ENCODE measurements around the gene SRRM5.
A peak's percentile ranks its signal among the peaks of the same experiment; 100 is the strongest.

The SRRM5 gene

DNA sequence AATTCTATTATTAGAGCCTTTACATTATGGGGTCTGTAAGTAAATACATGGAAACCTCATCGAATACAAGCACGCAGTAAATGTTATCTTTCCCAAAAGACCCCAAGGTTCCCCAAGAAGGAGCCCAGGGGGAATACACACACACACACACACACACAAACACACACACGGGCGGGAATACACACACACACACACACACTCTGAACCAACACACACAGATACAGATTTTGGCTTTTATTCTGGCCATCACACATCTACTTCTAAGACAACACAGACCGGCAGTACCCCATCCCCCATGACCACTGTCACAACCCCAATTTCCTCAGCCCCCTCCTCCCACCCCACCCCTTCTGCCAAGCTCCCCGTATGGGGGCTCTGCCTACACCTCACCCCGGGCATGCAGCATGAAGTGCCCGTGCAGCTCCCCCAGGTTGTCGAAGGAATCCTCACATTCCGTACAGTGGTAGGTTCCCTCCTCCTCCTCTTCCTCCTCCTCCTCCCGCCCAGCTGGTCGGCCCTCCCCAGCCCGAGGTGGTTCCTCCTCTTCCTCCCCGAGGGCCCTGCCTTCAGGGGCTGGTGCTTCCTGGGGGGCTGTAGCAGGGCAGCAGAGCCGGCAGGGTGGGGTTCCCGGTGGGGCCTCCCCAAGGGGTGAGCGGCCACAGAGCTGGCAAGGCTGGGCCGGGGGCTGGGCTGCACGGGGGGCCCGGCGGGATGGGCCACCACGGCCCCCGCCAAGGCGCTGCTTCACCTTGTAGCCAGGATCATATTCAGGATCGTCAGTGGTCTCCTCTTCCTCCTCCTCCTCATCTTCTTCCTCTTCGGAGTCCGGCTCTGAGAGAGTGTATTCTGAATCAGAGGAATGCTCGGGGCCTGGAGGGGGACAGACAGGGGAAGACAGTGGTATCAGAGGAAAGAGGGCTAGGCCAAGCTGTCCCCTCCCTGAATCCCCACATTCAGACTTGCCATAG is 4.4 kb upstream of the SRRM5 start:
- TF ChIP-seq, protein P1, sequence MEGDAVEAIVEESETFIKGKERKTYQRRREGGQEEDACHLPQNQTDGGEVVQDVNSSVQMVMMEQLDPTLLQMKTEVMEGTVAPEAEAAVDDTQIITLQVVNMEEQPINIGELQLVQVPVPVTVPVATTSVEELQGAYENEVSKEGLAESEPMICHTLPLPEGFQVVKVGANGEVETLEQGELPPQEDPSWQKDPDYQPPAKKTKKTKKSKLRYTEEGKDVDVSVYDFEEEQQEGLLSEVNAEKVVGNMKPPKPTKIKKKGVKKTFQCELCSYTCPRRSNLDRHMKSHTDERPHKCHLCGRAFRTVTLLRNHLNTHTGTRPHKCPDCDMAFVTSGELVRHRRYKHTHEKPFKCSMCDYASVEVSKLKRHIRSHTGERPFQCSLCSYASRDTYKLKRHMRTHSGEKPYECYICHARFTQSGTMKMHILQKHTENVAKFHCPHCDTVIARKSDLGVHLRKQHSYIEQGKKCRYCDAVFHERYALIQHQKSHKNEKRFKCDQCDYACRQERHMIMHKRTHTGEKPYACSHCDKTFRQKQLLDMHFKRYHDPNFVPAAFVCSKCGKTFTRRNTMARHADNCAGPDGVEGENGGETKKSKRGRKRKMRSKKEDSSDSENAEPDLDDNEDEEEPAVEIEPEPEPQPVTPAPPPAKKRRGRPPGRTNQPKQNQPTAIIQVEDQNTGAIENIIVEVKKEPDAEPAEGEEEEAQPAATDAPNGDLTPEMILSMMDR (IDR thresholded peaks at IDR 0.05; ENCODE audit: unreplicated experiment in 3 of 3) = no peak
- Mint-ChIP-seq H3K9me3 (no peaks in the 10 kb centered on the region), H3K4me1 (peaks cover 7% of the 10 kb centered on the region), H3K27ac (peak overlapping the region; percentile 13 to 64 (median 43)), H3K36me3 (ENCODE audit: low read depth) (peaks cover 44% of the 10 kb centered on the region), H3K27me3 (ENCODE audit: low read depth) (no peaks in the 10 kb centered on the region), H3K4me3 (peak overlapping the region in 1 of 3 experiments; percentile 1)

DNA sequence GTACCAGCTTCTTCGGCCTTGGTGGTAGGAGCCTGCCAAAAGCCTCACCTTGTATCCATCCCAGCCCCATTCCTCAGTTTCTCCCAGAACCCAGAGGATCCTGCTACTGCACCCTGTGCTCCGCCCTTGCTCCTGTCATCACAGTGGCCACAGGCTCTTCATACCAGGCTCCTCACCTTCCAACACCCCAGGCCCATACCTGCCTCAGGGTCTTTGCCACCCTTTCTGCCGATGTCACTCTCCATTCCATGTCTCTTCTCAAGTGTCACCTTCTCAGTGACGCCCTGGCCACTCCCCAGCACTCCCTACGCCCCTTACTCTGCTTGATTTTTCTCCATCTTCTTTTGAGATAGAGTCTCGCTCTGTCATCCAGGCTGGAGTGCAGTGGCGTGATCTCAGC is 2.0 kb upstream of the SRRM5 start:
- H3K27me3 Mint-ChIP-seq (ENCODE audit: low read depth) = no peaks in the 10 kb centered on the region
- peaks cover 62% of the 10 kb centered on the region for H3K36me3 Mint-ChIP-seq (ENCODE audit: low read depth)
- no peaks in the 10 kb centered on the region for H3K9me3 Mint-ChIP-seq
- no peak overlapping the region for H3K4me3 Mint-ChIP-seq
- H3K27ac Mint-ChIP-seq = no peak overlapping the region
- peaks cover 7% of the 10 kb centered on the region for H3K4me1 Mint-ChIP-seq
- TF ChIP-seq, protein P1 (IDR thresholded peaks at IDR 0.05; ENCODE audit: unreplicated experiment in 3 of 3) = no peak

DNA sequence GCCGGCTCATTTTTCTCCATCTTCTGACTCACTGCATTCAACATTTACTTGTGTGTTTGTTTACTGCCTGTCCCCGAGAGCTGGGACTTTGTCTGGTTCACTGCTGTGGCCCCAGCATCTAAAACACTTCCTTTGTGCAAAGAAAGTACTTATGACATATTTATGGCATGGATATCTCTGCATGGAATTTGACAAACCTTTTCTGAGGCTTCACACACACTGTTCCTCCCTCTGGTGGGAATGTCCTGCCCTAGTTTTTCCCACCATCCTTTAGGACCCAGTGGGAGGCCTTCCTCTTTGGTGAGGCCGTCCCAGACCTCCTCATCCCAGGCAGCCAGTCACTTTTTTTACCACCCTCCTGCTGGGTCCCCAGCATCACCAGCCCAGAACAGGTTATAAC is 1.4 kb upstream of the SRRM5 start:
- no peaks in the 10 kb centered on the region for H3K9me3 Mint-ChIP-seq
- H3K4me3 Mint-ChIP-seq = no peak overlapping the region
- no peaks in the 10 kb centered on the region for H3K27me3 Mint-ChIP-seq (ENCODE audit: low read depth)
- H3K36me3 Mint-ChIP-seq (ENCODE audit: low read depth) = peaks cover 61% of the 10 kb centered on the region
- TF ChIP-seq, protein P1 (IDR thresholded peaks at IDR 0.05; ENCODE audit: unreplicated experiment in 3 of 3) = no peak
- H3K4me1 Mint-ChIP-seq = peaks cover 7% of the 10 kb centered on the region
- peak overlapping the region in 2 of 3 experiments; percentile 53 to 54 for H3K27ac Mint-ChIP-seq

DNA sequence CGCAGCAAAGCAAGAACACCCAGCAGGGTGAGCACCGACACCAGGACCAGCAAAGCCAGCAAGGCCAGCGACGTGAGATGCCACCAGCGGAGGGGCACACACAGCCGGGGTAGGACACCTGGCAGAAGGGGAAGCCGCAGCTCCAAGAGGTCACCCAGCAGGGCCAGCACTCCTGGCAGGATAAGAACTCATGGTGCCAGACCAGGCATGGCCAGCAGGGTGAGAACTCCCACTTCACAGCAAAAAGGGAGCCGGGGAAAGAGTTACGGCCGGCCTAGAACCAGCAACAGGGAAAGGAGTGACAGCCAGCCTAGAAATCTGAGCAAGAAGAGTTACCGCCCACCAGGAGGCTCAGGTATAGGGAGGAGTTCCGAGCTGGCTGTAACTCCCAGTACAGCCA is 486 bp downstream of the SRRM5 start:
- peak overlapping the region in 1 of 3 experiments; percentile 47 for H3K27ac Mint-ChIP-seq
- no peaks in the 10 kb centered on the region for H3K27me3 Mint-ChIP-seq (ENCODE audit: low read depth)
- no peaks in the 10 kb centered on the region for H3K9me3 Mint-ChIP-seq
- H3K36me3 Mint-ChIP-seq (ENCODE audit: low read depth) = peaks cover 51% of the 10 kb centered on the region
- peaks cover 7% of the 10 kb centered on the region for H3K4me1 Mint-ChIP-seq
- TF ChIP-seq, protein P1 (IDR thresholded peaks at IDR 0.05; ENCODE audit: unreplicated experiment in 3 of 3) = no peak
- H3K4me3 Mint-ChIP-seq = no peak overlapping the region

DNA sequence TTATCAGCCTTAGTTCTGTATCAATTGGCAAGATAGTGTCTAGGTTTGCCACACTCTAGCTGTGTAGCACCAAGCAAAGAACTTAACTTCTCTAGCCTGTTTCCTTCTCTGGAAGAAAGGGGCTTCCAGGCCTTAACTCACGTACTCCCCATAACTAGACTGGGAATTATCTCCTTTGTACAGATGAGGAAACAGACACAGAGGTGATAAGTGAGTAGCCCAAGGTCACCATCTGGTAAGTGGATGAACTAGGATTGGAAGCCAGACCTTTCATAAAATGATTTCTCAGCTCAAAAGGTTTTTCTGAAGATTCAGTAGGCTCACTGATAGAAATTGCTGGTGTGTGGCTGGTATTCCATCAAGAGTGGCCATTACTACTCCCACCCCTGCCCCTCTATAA is 4.4 kb downstream of the SRRM5 start:
- H3K27ac Mint-ChIP-seq = peak overlapping the region in 1 of 3 experiments; percentile 41
- H3K9me3 Mint-ChIP-seq = no peaks in the 10 kb centered on the region
- TF ChIP-seq, protein P1 (IDR thresholded peaks at IDR 0.05; ENCODE audit: unreplicated experiment in 3 of 3) = no peak
- no peaks in the 10 kb centered on the region for H3K27me3 Mint-ChIP-seq (ENCODE audit: low read depth)
- H3K4me3 Mint-ChIP-seq = no peak overlapping the region
- peaks cover 17% of the 10 kb centered on the region for H3K4me1 Mint-ChIP-seq
- peaks cover 36% of the 10 kb centered on the region for H3K36me3 Mint-ChIP-seq (ENCODE audit: low read depth)
